Measurements from ENCODE around the gene EMC8. TPM values are rescaled to one million over a fixed set of nuclear protein-coding genes. Genes with fewer than 3 reads are reported as not detected.

The EMC8 gene
- total RNA-seq, 4 donors from 2014 or later: 27.9 to 40.0 (median 31.8) TPM

GRCh38 chr16:85761861-85762260 lies 37.5 kb downstream of the EMC8 start:
- Histone ChIP-seq H3K4me3 (no peak overlapping the region), H3K27me3 (peaks cover 35% of the 10 kb centered on the region), H3K27ac (no peak overlapping the region), H3K4me1 (no peaks in the 10 kb centered on the region), H3K36me3 (no peaks in the 10 kb centered on the region), H3K9me3 (no peaks in the 10 kb centered on the region)
- TF ChIP-seq POLR2AphosphoS5 (IDR thresholded peaks at IDR 0.05) (no peak), EP300 (IDR thresholded peaks at IDR 0.05; ENCODE audit: low read depth) (no peak), CTCF (IDR thresholded peaks at IDR 0.05) (no peak), POLR2A (IDR thresholded peaks at IDR 0.05) (no peak)
- WGBS, 2 donors (ENCODE audit: low coverage in 1 of 2): 45 to 57% methylated on average over 1 to 6 of the region's 6 CpGs
- no peak for DNase-seq
- intact Hi-C loops (cut with DNase I; ENCODE audit: low total_unique reads): no loop called here
- in situ Hi-C loops (cut with MboI; ENCODE audit: low pct_ligation_motif_present in 1 of 4, low pct_unique_long_range_greater_than_20kb in 1 of 4, low sequenced_read_pairs in 3 of 4): no loop called here

GRCh38 chr16:85759631-85760419 lies 39.5 kb downstream of the EMC8 start:
- no peaks in the 10 kb centered on the region for H3K9me3 ChIP-seq
- peak; percentile 23 to 59 (median 42) for TF ChIP-seq CTCF (IDR thresholded peaks at IDR 0.05)
- no peak for TF ChIP-seq POLR2A (IDR thresholded peaks at IDR 0.05)
- no peaks in the 10 kb centered on the region for H3K4me1 ChIP-seq
- H3K27me3 ChIP-seq: peaks cover 33% of the 10 kb centered on the region
- peak; percentile 66 for DNase-seq
- H3K4me3 ChIP-seq: no peak overlapping the region
- 14 to 38% methylated on average over 7 to 20 of the region's 20 CpGs for WGBS, 2 donors (ENCODE audit: low coverage in 1 of 2)
- intact Hi-C loops (cut with DNase I; ENCODE audit: low total_unique reads): no loop called here
- no peak overlapping the region for H3K27ac ChIP-seq
- in situ Hi-C loops (cut with MboI; ENCODE audit: low pct_ligation_motif_present in 1 of 4, low pct_unique_long_range_greater_than_20kb in 1 of 4, low sequenced_read_pairs in 3 of 4): no loop called here
- no peaks in the 10 kb centered on the region for H3K36me3 ChIP-seq

DNA sequence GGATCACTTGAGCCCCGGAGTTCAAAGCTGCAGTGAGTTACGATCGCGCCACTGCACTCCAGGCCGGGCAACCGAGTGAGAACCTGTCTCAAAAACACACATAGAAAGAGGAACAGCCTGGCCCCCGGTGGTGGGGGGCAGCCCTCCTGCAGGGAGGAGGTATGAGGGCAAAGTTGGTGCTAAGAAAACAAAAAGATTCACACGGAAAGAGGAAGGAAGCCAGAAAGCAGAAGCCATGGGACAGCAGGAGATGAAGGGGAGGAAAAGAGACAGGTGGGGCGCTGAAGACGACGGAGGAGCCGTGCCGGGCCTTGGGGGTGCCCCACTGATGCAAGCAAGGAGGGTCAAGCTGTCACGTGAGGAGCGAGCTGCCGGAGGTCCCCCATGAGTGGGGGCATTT lies 40.2 kb downstream of the EMC8 start:
- intact Hi-C loops (cut with DNase I; ENCODE audit: low total_unique reads) (no loop called here), in situ Hi-C loops (cut with MboI; ENCODE audit: low pct_ligation_motif_present in 1 of 4, low pct_unique_long_range_greater_than_20kb in 1 of 4, low sequenced_read_pairs in 3 of 4) (no loop called here)
- Histone ChIP-seq H3K27ac (no peak overlapping the region), H3K27me3 (peaks cover 34% of the 10 kb centered on the region), H3K4me3 (no peak overlapping the region), H3K4me1 (peaks cover 0 to 4% (median 0%) of the 10 kb centered on the region in 4 donors), H3K9me3 (no peaks in the 10 kb centered on the region), H3K36me3 (no peaks in the 10 kb centered on the region)
- 40 to 48% methylated on average over 1 to 16 of the region's 16 CpGs for WGBS, 2 donors (ENCODE audit: low coverage in 1 of 2)
- TF ChIP-seq CTCF (IDR thresholded peaks at IDR 0.05) (no peak), POLR2AphosphoS5 (IDR thresholded peaks at IDR 0.05) (no peak), EP300 (IDR thresholded peaks at IDR 0.05; ENCODE audit: low read depth) (no peak), POLR2A (IDR thresholded peaks at IDR 0.05) (no peak)
- DNase-seq: no peak

DNA sequence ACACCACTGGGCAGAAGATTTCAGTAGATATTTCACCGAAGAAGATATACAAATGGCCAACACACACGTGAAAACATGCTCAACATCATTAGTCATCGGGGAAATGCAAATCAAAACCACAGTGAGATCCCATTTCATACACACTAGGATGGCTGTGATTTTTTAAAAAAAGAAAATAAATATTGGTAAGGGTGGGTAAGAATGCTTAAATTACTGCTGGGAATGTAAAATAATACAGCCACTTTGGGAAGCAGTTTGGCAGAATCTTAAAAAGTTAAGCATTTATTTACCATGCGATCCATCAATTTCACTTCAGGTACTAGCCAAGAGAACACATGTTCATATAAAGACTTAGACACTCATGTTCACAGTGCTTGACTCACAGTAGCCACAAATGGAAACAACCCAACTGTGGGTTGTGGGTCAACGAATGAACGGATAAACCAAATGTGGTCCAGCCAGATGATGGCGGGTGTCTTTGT lies 42.0 kb downstream of the EMC8 start:
- in situ Hi-C loops (cut with MboI; ENCODE audit: low pct_ligation_motif_present in 1 of 4, low pct_unique_long_range_greater_than_20kb in 1 of 4, low sequenced_read_pairs in 3 of 4): no loop called here
- WGBS, 2 donors (ENCODE audit: low coverage in 1 of 2): 63 to 66% methylated on average over 2 to 7 of the region's 7 CpGs

More for the DNA sequence above, 42.0 kb downstream of the EMC8 start:
- Histone ChIP-seq H3K27me3 (peaks cover 47% of the 10 kb centered on the region), H3K9me3 (no peaks in the 10 kb centered on the region), H3K36me3 (no peaks in the 10 kb centered on the region), H3K27ac (peak overlapping the region in 2 of 4 donors; percentile 21 to 71), H3K4me1 (peaks cover 3 to 22% (median 10%) of the 10 kb centered on the region in 4 donors), H3K4me3 (no peak overlapping the region)
- DNase-seq: no peak
- intact Hi-C loops (cut with DNase I; ENCODE audit: low total_unique reads): no loop called here
- TF ChIP-seq CTCF (IDR thresholded peaks at IDR 0.05) (no peak), EP300 (IDR thresholded peaks at IDR 0.05; ENCODE audit: low read depth) (no peak), POLR2AphosphoS5 (IDR thresholded peaks at IDR 0.05) (no peak), POLR2A (IDR thresholded peaks at IDR 0.05) (no peak)
